ENCODE data around the gene HEPH.
A peak's percentile ranks its signal among the peaks of the same experiment; 100 is the strongest.
"Not testable (repeated sequence)": the region's sequence is repeated elsewhere in the genome, so short reads cannot be mapped to it uniquely, and the experiment has no call there.

The HEPH gene

DNA sequence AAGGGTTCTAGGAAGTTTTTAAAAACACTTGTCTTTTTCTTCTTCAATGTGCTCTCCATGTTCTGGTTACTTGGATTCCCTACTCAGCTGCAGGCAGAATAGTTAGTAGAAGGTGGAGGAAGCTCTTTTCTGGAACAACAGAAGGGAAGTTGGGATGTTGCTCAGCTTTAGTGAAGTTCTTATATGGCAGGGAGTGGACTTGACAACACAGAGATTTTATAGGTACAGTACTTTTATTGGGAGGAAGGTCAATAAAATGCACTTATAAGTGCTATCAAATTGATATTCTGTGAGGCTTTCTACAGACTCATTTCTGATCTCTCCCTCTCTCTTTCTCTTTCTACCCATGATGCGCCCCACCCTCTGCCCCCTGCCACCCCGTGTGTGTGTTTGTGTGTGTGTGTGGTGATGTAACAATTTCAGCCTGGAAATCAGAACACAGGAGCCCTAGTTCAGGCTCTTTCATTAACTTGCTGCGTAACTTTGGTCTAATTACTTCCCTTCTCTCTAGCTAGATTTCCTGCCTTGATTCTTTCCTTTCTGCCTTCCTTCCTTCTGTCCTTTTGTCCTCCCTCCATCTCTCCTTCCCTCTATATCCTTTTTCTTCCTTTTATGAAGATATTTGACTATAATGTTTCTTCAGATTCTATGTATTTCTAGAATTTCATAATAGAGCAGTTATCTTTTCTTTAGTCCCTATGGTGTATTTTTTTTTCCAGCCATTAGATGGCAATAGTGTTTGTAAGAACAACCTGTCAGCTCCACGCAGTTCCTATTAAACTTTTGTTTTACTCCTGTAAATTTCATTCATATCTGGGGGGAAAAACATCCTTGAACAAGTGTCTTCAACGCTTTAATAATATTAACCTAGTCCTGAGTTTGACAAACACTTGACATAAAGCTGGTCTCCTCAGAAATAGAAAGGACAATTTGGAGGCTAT, 37.1 kb downstream of the HEPH start:
- DNase-seq (ENCODE audit: low spot score), result peak; percentile 2

DNA sequence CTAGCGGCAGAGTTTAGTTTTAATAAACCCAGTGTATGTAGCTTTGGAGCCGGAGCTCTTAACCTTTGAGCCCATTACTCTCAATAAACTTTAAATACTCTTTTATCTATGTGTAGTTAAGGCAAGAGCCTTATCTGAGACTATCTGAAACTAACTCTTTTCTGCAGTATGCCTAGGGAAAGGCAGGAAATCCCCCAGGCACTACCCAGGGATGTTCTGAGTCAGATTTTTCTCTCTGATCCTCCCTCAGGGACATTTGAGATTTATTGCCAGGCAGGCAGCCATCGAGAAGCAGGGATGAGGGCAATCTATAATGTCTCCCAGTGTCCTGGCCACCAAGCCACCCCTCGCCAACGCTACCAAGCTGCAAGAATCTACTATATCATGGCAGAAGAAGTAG, 39.1 kb downstream of the HEPH start:
- DNase-seq (ENCODE audit: low spot score), result peak; percentile 0

DNA sequence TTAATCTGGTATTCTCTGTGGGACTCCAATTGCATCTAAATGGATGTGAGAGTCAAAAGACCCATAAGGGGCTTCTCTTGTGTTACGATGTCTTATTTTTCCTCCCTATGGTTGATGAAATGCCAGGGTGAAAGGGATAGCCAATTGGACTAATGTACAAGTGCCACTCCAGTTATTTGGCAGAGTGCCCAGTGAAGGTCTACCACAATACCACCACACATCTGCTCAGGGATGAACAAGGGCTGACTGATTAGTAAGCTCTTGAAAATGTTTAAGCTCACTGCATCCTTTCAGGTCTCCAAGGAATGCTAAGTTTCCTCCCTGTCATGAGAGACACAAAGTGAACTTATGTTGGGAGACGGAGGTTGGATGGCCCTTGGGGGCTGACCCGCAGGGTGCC, 57.8 kb downstream of the HEPH start:
- no peak for DNase-seq (ENCODE audit: low spot score)

- no peak for DNase-seq (ENCODE audit: low spot score)
Observed at GRCh38 chrX:66232296-66232695, 68.2 kb downstream of the HEPH start.

DNA sequence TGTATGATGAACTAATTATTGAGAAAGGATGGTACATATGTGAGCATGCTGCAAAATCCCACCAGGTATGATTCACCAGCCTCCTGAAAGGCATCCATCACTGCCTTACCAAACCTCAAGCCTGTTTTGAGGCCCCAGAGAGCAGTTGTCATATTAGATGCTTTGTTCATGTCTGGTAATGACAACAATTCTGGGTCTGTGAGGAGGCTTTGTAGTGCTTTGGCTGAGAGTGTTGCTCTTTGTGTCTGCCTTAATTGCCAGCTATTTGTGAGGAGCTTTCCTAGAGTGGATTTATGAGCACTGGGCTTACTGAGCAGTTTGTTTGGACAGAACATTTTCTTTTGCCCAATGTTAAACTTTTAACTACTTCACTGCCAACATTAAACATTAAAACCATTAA, 69.2 kb downstream of the HEPH start:
- no peak for DNase-seq (ENCODE audit: low spot score)

- not testable (repeated sequence) for DNase-seq (ENCODE audit: low spot score)
Observed at GRCh38 chrX:66233904-66234303, 69.9 kb downstream of the HEPH start.

- no peak for DNase-seq (ENCODE audit: low spot score)
Observed at GRCh38 chrX:66255359-66255967, 91.4 kb downstream of the HEPH start.

DNA sequence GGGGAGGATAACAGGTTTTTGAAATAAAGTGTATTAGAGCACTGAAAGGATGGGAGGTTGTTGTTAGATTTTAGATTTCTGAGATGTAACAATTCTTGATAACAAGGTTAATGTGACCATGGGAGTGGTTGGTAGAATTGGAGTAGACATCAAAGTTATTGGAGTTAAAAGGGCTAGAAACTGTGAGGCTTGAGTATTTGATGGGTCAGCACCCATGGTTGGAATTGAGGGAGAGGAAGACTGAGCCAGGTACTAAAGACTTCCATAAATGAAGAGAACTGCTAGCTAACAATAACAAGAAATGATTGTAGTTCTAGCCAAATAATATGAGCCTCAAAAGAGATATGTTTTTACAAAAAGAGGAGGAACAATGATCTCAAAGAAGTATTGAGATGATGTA, 98.8 kb downstream of the HEPH start:
- DNase-seq (ENCODE audit: low spot score), result no peak

Measured in LoVo (cell line).